ENCODE data around the gene ATAD3C. TPM values are rescaled to one million over a fixed set of nuclear protein-coding genes. Genes with fewer than 3 reads are reported as not detected.

ATAD3C gene
- total RNA-seq, 1 experiment from 2014 or later = 1.4 TPM

GRCh38 chr1:1438531-1439381 lies 10.7 kb upstream of the ATAD3C start:
- peaks cover 13% of the 10 kb centered on the region for H3K79me2 ChIP-seq (ENCODE audit: low read length)
- no peak overlapping the region for H3K4me3 ChIP-seq (ENCODE audit: low read length)
- DNase-seq = no peak
- ATAC-seq = no peak
- peaks cover 24% of the 10 kb centered on the region for H3K4me1 ChIP-seq (ENCODE audit: insufficient read depth, low read length)
- no peak overlapping the region for H3K4me2 ChIP-seq (ENCODE audit: low read length)
- H3K27ac ChIP-seq (ENCODE audit: low read length) = no peak overlapping the region
- no TSS peak for BruUV-seq (replicated peaks)
- H3K9me3 ChIP-seq (ENCODE audit: low read length) = no peaks in the 10 kb centered on the region
- H3F3A ChIP-seq (ENCODE audit: low read length, unreplicated experiment) = no peaks in the 10 kb centered on the region
- ChIA-PET CTCF (no interaction called here), POLR2A (ENCODE audit: unreplicated experiment) (no interaction called here)
- no peak overlapping the region for H3K9ac ChIP-seq (ENCODE audit: low read length)
- H4K20me1 ChIP-seq (ENCODE audit: low read length) = no peaks in the 10 kb centered on the region
- intact Hi-C loops (cut with micrococcal nuclease) = no loop called here
- H3K9me2 ChIP-seq (replicated peaks; ENCODE audit: low read length) = no peaks in the 10 kb centered on the region
- TF ChIP-seq CTCF (conservative IDR thresholded peaks at IDR 0.05; ENCODE audit: low read depth, low read length) (no peak), EZH2phosphoT487 (IDR thresholded peaks at IDR 0.05; ENCODE audit: borderline replicate concordance, low read length) (no peak), EZH2 (IDR thresholded peaks at IDR 0.05; ENCODE audit: low read length, unreplicated experiment) (no peak)
- H3K36me3 ChIP-seq (ENCODE audit: low read depth, low read length) = no peaks in the 10 kb centered on the region
- no peak overlapping the region for H2AFZ ChIP-seq (ENCODE audit: low read length)
- H3K27me3 ChIP-seq (ENCODE audit: low read length) = no peaks in the 10 kb centered on the region

- DNase-seq (no peak), ATAC-seq (no peak)
- ChIA-PET CTCF (interaction anchor here (0.9 to 1.7 kb wide), 2 partner anchors 24 to 38 kb away, joined by 4 to 11 read pairs; no protein-coding TSS in a partner anchor), POLR2A (ENCODE audit: unreplicated experiment) (no interaction called here)
- Histone ChIP-seq H3K27me3 (ENCODE audit: low read length) (no peaks in the 10 kb centered on the region), H3K9me2 (replicated peaks; ENCODE audit: low read length) (no peaks in the 10 kb centered on the region), H3K4me1 (ENCODE audit: insufficient read depth, low read length) (peaks cover 17% of the 10 kb centered on the region), H3K27ac (ENCODE audit: low read length) (no peak overlapping the region), H3F3A (ENCODE audit: low read length, unreplicated experiment) (no peaks in the 10 kb centered on the region), H3K9me3 (ENCODE audit: low read length) (no peaks in the 10 kb centered on the region), H3K79me2 (ENCODE audit: low read length) (peaks cover 13% of the 10 kb centered on the region), H4K20me1 (ENCODE audit: low read length) (no peaks in the 10 kb centered on the region), H2AFZ (ENCODE audit: low read length) (no peak overlapping the region), H3K4me2 (ENCODE audit: low read length) (no peak overlapping the region), H3K4me3 (ENCODE audit: low read length) (no peak overlapping the region), H3K9ac (ENCODE audit: low read length) (no peak overlapping the region), H3K36me3 (ENCODE audit: low read depth, low read length) (no peaks in the 10 kb centered on the region)
- TF ChIP-seq EZH2 (IDR thresholded peaks at IDR 0.05; ENCODE audit: low read length, unreplicated experiment) (no peak), CTCF (conservative IDR thresholded peaks at IDR 0.05; ENCODE audit: low read depth, low read length) (no peak), EZH2phosphoT487 (IDR thresholded peaks at IDR 0.05; ENCODE audit: borderline replicate concordance, low read length) (no peak)
- BruUV-seq (replicated peaks) = no TSS peak
- intact Hi-C loops (cut with micrococcal nuclease) = no loop called here
These were observed 9.8 kb upstream of the ATAD3C start for GRCh38 chr1:1439546-1440261.

Data from PC-3 (cell line).